ENCODE results near the gene PDCD11. TPM values are rescaled to one million over a fixed set of nuclear protein-coding genes. Genes with fewer than 3 reads are reported as not detected.
A peak's percentile ranks its signal among the peaks of the same experiment; 100 is the strongest.

Gene PDCD11
- total and polyA plus RNA-seq, 2 of the 8 experiments (the other 6 are each of a cell fraction or from before 2014, with no cell fraction given): 18.1 to 79.1 TPM

- TF ChIP-seq, protein P1, sequence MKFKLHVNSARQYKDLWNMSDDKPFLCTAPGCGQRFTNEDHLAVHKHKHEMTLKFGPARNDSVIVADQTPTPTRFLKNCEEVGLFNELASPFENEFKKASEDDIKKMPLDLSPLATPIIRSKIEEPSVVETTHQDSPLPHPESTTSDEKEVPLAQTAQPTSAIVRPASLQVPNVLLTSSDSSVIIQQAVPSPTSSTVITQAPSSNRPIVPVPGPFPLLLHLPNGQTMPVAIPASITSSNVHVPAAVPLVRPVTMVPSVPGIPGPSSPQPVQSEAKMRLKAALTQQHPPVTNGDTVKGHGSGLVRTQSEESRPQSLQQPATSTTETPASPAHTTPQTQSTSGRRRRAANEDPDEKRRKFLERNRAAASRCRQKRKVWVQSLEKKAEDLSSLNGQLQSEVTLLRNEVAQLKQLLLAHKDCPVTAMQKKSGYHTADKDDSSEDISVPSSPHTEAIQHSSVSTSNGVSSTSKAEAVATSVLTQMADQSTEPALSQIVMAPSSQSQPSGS (IDR thresholded peaks at IDR 0.05; ENCODE audit: low read length): no peak
- TF ChIP-seq GTF2F1 (IDR thresholded peaks at IDR 0.05; ENCODE audit: borderline replicate concordance, low read depth, low read length) (no peak), SAP30 (IDR thresholded peaks at IDR 0.05; ENCODE audit: insufficient read depth, insufficient replicate concordance, low read length) (peak; percentile 7), KDM4A (IDR thresholded peaks at IDR 0.05; ENCODE audit: low read depth, low read length, severe bottlenecking) (no peak), EP300 (IDR thresholded peaks at IDR 0.05; ENCODE audit: borderline replicate concordance in 1 of 2, low read depth in 2 of 2, low read length in 2 of 2) (no peak), SRF (IDR thresholded peaks at IDR 0.05; ENCODE audit: low read depth, low read length) (no peak), HDAC2 (IDR thresholded peaks at IDR 0.05; ENCODE audit: borderline replicate concordance in 1 of 2, low read depth in 2 of 2, low read length in 2 of 2) (no peak; a peak in 1 of 4 replicates), RBBP5 (IDR thresholded peaks at IDR 0.05; ENCODE audit: borderline replicate concordance, low read depth, low read length) (no peak)
These were observed 312 bp downstream of the PDCD11 start (continued) for GRCh38 chr10:103396789-103397087.
